Epithelial cell of proximal tubule (primary cell): ENCODE results near the gene EPB42. TPM values are rescaled to one million over a fixed set of nuclear protein-coding genes. Genes with fewer than 3 reads are reported as not detected.

Experiments
- DNase-seq: peaks from one replicate; pipeline ENCODE4 v3.0.0-alpha.2; 2011; ENCODE audit warnings: low read depth
- H3K4me3 ChIP-seq: 2 replicates; pipeline ENCODE4 v1.5.1; 2011; ENCODE audit warnings: low read depth, mild to moderate bottlenecking, low read length
- total RNA-seq: library from RNA; depleted of rRNA; stranded (reverse); fragments of >200 nt; gene quantifications from 2 replicates; pipeline ENCODE4 v1.2.3, GENCODE V29; 2015
- TF ChIP-seq, protein P1 (sequence below): conservative IDR thresholded peaks from 2 replicates; pipeline ENCODE4 v1.5.1; 2012; ENCODE audit warnings: low read depth, mild to moderate bottlenecking, low read length

Gene EPB42
- total RNA-seq, 1 donor from 2014 or later, result not detected

DNA sequence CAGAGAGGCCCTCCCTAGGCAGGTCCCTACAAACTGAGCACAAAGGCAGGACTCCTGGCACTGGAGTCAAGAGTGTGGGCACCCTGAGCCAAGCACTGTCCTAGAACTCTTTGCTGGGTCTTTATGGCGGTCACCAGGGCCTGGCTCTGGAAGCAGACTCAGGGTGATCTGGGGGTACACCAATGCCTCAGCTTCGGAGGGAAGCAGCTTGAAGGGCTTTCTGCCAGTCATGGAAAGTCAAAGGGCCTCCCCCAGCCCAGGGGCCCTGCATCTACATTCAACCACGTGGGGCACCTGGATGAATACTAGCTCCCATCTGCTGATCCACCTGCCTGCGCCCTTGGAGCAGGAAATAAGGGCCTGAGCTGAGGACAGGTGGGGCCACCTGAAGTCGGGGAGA lies 7.4 kb downstream of the EPB42 start:
- TF ChIP-seq, protein P1, sequence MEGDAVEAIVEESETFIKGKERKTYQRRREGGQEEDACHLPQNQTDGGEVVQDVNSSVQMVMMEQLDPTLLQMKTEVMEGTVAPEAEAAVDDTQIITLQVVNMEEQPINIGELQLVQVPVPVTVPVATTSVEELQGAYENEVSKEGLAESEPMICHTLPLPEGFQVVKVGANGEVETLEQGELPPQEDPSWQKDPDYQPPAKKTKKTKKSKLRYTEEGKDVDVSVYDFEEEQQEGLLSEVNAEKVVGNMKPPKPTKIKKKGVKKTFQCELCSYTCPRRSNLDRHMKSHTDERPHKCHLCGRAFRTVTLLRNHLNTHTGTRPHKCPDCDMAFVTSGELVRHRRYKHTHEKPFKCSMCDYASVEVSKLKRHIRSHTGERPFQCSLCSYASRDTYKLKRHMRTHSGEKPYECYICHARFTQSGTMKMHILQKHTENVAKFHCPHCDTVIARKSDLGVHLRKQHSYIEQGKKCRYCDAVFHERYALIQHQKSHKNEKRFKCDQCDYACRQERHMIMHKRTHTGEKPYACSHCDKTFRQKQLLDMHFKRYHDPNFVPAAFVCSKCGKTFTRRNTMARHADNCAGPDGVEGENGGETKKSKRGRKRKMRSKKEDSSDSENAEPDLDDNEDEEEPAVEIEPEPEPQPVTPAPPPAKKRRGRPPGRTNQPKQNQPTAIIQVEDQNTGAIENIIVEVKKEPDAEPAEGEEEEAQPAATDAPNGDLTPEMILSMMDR, result no peak
- no peak for DNase-seq
- no peak overlapping the region for H3K4me3 ChIP-seq

DNA sequence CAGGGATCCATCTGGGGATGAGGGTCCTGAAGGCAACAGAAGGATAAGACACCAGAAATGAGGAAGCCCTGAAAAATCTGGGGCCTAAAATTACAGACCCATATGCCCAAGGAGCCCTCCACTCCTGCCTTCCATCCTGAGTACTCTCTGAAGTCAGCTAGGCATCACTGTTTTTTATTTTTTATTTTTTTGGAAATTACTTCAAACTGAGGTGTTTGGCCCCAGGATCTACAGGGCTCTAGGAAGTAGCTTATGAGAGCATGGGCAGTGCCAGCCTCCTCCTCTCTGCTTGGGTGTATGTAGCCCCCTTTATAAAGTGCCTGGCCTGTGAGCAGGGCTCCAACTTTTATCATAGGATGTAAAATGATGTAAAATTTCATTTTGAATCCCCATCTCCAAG lies 7.9 kb downstream of the EPB42 start:
- TF ChIP-seq, protein P1, result no peak
- H3K4me3 ChIP-seq, result no peak overlapping the region
- DNase-seq, result no peak

DNA sequence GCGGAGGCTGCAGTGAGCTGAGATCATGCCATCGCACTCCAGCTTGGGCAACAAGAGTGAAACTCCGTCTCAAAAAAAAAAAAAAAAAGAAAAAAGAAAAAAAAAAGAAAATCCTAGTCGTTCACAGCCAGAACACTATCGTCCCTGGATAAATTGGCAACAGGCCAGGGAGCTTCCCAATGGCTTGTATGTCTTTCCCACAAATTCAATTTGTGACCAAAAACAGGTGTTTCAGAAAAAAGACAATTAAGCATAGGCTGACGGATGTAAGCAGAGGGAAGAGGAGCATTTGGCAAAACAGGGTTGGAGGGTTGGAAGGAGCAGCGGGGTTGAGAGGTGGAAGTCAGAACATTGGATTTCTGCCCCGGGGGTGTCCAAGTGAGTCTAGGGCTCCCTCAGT lies 8.5 kb downstream of the EPB42 start:
- TF ChIP-seq, protein P1, result no peak
- DNase-seq, result no peak
- no peak overlapping the region for H3K4me3 ChIP-seq

DNA sequence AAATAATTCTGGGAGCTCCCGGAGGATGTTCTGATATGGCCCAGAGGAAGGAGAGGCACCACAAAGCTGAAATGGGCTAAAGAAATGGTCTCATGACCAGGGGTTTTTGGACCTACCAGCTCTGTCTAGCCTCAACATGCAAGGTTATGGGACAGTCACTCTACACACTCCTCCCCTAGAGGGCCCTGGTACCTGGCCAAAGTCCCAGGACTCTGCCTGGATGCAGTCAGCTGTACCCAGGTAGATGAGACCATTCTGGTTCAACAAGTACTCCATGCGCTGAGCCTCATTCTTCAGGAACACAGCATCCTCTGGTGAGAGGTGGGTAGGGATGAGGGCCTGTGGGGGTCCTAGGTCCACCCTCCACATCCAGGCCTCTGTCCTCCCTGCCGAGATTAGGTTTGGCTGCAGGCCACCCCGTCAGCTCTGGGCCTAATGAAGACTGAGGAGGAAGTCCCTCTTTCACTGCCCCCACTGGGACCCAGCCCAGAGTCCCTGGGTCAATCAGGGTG lies 9.5 kb downstream of the EPB42 start:
- no peak for DNase-seq
- TF ChIP-seq, protein P1, result no peak
- H3K4me3 ChIP-seq, result no peak overlapping the region

- TF ChIP-seq, protein P1, result no peak
- DNase-seq, result no peak
- no peak overlapping the region for H3K4me3 ChIP-seq
Measured at GRCh38 chr15:43210807-43211206, 10.0 kb downstream of the EPB42 start.

- no peak for DNase-seq
- no peak overlapping the region for H3K4me3 ChIP-seq
- TF ChIP-seq, protein P1, result no peak
Measured at GRCh38 chr15:43210172-43210745, 10.6 kb downstream of the EPB42 start.
